Endothelial cell of umbilical vein (primary cell): ENCODE measurements around the gene C1QTNF7.

ENCODE experiments used
- EZH2 ChIP-seq: IDR thresholded peaks from 2 replicates; pipeline ENCODE4 v1.6.1; 2012; ENCODE audit warnings: borderline replicate concordance, low read depth, mild to moderate bottlenecking, moderate library complexity, low read length, inconsistent platforms; ENCODE audit not compliant: severe bottlenecking
- MAX ChIP-seq: IDR thresholded peaks from 2 replicates; pipeline ENCODE4 v1.6.1; 2011; ENCODE audit not compliant: insufficient read depth, insufficient read length
- POLR2A ChIP-seq: IDR thresholded peaks from 2 replicates; pipeline ENCODE4 v1.6.1; 2012; ENCODE audit warnings: low read depth, mild to moderate bottlenecking, control low read depth, low read length
- TF ChIP-seq, protein P1 (sequence below), 2 donors: IDR thresholded peaks; 1 replicate in 1 of 2; 2 replicates in 1 of 2; pipeline ENCODE4 v1.5.1; 2011; ENCODE audit warnings: low read length in 2 of 2, mild to moderate bottlenecking in 2 of 2, moderate library complexity in 2 of 2, control low read depth in 1 of 2, inconsistent platforms in 1 of 2, low read depth in 1 of 2; ENCODE audit not compliant: insufficient read depth in 1 of 2; ENCODE audit errors: extremely low read depth in 1 of 2

GRCh38 chr4:15466596-15466995 is 38.8 kb downstream of the C1QTNF7 start:
- TF ChIP-seq, protein P1, sequence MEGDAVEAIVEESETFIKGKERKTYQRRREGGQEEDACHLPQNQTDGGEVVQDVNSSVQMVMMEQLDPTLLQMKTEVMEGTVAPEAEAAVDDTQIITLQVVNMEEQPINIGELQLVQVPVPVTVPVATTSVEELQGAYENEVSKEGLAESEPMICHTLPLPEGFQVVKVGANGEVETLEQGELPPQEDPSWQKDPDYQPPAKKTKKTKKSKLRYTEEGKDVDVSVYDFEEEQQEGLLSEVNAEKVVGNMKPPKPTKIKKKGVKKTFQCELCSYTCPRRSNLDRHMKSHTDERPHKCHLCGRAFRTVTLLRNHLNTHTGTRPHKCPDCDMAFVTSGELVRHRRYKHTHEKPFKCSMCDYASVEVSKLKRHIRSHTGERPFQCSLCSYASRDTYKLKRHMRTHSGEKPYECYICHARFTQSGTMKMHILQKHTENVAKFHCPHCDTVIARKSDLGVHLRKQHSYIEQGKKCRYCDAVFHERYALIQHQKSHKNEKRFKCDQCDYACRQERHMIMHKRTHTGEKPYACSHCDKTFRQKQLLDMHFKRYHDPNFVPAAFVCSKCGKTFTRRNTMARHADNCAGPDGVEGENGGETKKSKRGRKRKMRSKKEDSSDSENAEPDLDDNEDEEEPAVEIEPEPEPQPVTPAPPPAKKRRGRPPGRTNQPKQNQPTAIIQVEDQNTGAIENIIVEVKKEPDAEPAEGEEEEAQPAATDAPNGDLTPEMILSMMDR (IDR thresholded peaks at IDR 0.05; ENCODE audit: extremely low read depth in 1 of 2, insufficient read depth in 1 of 2, low read depth in 1 of 2, low read length in 2 of 2) = no peak
- TF ChIP-seq POLR2A = no peak
- TF ChIP-seq EZH2 = no peak
- no peak for TF ChIP-seq MAX
